Measurements from ENCODE around the gene IL17F.
"Not testable (repeated sequence)": the region's sequence is repeated elsewhere in the genome, so short reads cannot be mapped to it uniquely, and the experiment has no call there.

The IL17F gene

DNA sequence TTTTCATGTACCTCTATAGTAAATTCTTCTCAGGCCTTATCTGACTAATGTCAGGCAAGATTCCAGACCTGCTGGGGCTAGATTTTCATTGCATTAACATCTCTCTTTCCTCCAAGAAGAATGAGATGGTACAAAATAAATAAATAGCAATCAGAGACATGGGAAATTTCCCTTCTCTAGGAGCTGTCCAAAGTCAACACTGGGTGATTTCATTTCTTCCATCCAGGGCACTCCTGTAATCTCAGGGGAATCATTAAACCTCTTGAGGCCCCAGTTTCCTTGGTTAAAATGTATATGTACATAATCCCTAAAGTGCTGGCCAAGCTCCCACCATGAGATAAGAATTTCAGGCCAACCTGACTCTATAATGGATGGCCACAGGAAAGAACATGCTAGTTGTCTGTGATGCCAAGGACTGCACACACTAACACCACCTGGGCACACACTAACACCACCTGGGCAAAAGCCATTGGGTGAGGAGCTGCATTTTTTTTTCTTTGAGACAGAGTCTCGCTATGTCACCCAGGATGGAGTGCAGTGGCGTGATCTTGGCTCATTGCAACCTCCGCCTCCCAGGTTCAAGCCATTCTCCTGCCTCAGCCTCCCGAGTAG is 912 bp downstream of the IL17F start:
- no peak for DNase-seq (ENCODE audit: low read depth)

- DNase-seq (ENCODE audit: low read depth): no peak
These were observed 2.5 kb downstream of the IL17F start for GRCh38 chr6:52241819-52242218.

GRCh38 chr6:52233975-52234823 is 10.1 kb downstream of the IL17F start:
- no peak for DNase-seq (ENCODE audit: low read depth)

DNA sequence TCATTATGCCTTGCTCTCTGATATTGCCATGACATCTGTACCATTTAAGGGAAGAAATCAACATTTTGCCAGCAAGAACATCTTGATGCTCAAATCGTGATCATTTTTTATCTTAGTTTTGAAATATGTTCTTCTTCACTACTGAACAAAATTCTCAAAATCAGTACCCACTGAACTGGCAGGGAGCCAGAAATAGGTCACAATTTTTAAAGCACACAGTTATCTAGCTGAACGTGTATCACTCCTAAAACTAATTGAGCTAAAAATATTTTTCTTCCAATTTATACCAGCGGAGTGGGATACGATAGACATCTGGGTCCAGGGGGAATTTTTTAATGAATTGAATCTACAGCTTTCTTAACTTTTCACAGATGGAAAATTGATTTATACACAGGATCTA is 11.3 kb downstream of the IL17F start:
- DNase-seq (ENCODE audit: low read depth): no peak

DNA sequence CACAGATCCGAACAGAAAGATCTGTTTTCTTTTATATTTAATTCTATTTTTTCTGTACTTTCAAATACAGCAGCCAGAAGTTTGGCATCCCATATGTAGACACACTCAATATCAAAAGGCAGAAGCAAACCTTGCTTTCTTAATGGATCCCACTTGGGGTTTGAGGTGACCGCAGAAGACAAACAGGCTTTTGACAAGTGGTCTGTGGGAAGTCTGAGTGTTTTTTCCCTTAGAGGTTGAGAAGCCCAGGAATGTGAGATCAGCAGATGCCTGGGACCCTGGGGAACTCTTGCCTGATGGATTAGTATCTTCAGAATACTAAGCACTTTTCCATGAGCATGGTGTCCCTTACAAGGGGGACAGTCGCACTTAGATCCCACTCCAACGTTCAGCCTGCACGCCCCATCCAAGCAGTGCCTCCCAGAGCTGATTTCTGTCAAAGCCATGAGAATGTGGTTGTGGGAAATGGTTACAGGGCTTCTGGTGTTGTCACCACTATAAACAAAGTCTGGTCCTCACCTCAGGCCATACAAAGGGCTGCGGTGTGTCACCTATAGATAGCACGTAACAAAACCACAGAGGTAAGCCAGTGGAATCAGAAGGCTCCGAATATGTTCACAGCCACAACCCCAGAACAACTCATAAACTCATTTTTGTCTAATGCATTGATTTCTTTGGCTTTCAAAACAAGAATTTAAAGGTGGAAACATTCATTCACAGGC is 12.7 kb downstream of the IL17F start:
- no peak for DNase-seq (ENCODE audit: low read depth)

DNA sequence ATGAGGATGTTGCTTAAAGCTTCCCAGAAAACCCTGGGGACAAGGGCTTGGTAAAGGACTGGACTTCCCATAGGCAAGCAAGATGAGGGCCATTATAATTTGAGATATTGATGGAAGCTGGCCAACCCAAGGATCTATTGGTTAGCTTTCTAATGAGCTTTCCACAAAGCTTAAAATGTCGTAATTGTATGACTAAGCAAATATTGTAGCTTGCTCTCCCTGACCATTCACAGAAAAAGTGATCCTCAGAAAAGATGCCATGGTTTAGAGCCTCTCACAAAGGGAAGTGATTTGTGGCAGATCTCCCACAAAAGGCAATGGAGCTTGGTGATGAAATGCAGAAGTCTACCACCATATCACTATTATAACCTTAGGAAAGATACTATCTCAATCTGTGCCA is 13.6 kb downstream of the IL17F start:
- DNase-seq (ENCODE audit: low read depth): no peak

DNA sequence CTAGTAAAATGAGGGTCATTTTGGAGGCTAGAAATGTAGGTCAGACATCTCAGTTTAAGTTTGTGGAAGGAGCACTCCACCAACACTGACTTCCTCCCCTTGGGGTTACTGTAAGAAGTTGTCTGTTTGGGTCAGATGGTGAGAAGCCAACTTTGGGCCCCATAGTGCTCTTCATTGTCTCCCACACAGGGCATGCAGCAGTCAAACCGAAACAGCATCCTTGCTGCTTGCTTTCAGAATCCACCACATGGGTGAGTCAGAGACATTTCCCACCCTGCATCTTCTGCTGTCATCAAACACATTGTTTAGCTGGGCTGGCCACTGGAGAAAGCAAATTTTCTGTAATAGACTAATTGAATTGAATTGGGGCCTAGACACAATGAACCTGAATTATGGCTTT is 16.8 kb downstream of the IL17F start:
- no peak for DNase-seq (ENCODE audit: low read depth)

DNA sequence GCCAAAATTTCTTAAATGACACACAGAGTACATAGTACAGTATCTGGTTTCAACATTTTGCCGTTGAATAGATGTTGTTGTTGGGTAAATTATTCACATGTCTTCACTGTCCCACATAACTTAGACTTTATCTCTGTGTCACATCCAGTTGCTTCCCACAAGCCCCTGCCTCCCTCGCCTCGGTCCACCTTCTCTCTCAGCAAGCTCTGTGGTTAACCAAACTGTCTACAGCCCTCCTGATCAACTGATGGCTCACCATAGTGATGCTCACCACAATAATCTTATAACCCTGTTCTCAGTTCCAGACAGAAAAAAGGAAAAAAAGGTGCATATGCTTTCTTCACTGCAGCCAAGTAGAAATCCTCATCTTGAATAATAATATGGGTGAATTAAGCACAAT is 23.0 kb downstream of the IL17F start:
- no peak for DNase-seq (ENCODE audit: low read depth)

GRCh38 chr6:52217761-52218160 is 26.5 kb downstream of the IL17F start:
- no peak for DNase-seq (ENCODE audit: low read depth)

- no peak for DNase-seq (ENCODE audit: low read depth)
These were observed 27.2 kb downstream of the IL17F start for GRCh38 chr6:52216932-52217575.

DNA sequence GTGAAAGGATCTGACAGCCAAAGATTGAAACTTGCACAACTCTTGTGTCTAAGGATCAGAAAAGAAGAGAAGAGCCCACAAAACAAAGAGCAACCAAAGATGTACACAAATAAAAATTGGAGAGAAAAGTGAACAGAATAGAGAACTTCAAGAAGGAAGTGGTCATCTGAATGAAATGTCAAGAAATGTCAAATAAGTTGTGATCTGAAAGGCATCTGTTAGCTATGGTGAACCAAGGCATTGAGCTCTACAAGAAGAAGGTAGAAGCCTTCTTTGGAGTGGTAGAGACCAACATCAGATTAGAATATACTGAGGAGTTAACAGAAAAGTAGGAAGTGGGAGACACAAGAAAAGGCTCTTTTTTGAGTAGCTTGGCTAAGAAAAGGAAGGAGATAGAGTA is 28.5 kb downstream of the IL17F start:
- no peak for DNase-seq (ENCODE audit: low read depth)

- DNase-seq (ENCODE audit: low read depth): no peak
These were observed 31.2 kb downstream of the IL17F start for GRCh38 chr6:52213127-52213526.

- no peak for DNase-seq (ENCODE audit: low read depth)
These were observed 34.1 kb downstream of the IL17F start for GRCh38 chr6:52210227-52210626.

DNA sequence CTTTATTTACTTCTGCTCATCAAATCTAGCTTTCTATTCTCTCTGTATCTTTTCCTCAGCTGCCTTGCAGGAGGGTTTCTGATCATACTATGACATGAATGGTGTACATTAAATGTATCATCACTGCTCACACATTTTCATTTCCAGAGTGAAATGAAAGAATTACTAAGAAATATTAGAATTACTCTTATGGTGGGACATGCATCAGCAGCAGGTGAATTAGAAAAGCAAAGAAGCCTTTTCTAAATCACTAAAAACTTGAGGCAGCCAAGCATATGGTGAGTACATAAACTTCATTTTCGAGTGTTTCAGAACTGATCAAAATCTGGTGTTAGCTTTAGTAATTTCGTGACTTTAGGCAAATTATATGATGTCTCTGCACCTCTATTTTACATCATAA is 34.5 kb downstream of the IL17F start:
- no peak for DNase-seq (ENCODE audit: low read depth)

- no peak for DNase-seq (ENCODE audit: low read depth)
These were observed 35.7 kb downstream of the IL17F start for GRCh38 chr6:52208612-52209011.

GRCh38 chr6:52207066-52207465 is 37.2 kb downstream of the IL17F start:
- DNase-seq (ENCODE audit: low read depth): no peak

DNA sequence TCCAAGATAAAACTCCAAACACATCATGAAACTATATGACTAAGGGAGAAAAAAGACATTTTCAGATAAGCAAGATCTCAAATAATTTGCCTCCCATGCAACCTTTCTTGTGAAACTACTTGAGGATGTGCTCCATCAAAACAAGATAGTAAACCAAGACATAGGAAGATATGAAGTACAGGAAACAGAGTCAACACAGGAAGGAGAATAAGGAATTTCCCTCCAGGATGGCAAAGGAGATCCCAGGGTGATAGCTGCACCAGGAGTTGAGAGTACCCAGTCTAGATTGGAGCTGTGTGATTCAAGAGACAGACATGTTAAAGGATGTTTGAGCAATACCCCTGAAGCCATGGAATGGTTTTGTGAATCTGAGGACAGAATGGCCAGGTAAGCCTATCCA is 42.8 kb downstream of the IL17F start:
- DNase-seq (ENCODE audit: low read depth): no peak

DNA sequence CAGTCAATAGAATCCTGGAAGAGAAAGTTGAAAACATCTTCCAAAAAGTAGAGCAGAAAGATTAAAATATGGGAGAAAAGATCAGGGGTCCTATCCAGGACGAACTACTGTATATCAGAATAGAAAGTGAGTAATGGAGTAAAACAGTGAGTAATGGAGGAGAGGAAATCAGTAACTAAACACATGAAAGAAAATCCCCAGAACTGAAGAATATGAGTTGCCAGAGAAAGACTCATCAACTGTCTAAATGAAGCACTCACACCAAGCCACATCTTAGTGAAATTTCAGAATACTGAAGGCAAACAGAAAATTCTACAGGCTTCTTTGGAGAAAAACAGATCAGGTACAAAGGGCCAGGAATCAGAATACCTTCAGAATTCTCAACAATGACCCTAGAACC is 43.3 kb downstream of the IL17F start:
- no peak for DNase-seq (ENCODE audit: low read depth)

- not testable (repeated sequence) for DNase-seq (ENCODE audit: low read depth)
These were observed 44.2 kb downstream of the IL17F start for GRCh38 chr6:52200088-52200487.

DNA sequence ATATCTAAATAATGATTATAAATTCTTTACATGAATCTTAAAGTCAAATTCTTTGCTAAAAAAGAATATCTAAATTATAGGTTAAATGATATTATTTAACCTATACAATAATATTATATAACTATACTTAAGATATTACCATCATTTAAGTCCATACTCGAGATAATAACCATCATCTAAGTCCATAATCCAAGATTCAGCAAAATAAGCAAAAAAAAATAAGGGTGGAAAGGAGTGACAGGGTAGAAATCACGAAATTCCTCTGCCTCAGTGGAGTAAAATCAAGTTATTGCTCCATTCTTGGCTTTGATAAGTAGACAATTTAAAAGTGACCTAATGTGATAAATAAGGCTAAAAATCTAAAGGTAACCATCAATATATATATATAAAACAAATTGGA is 48.4 kb downstream of the IL17F start:
- DNase-seq (ENCODE audit: low read depth): no peak

- no peak for DNase-seq (ENCODE audit: low read depth)
These were observed 52.5 kb downstream of the IL17F start for GRCh38 chr6:52191824-52192223.

DNA sequence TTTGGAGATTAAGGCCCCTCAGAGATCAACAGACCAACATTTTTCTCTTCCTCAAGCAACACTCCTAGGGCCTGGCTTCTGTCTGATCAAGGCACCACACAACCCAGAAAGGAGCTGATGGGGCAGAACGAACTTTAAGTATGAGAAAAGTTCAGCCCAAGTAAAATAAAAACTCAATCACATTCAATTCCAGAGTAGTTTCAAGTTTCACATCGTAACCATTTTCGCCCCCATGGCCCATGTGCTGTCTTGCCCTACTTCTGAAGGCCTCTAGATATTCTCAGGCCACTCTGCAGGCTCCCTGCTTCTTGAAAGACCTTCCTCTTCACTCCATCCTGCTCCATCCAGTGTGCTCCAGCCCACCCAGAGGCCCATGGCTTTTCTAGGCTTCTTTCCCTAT is 53.9 kb downstream of the IL17F start:
- DNase-seq (ENCODE audit: low read depth): no peak

GRCh38 chr6:52189974-52190373 is 54.3 kb downstream of the IL17F start:
- no peak for DNase-seq (ENCODE audit: low read depth)

Data from activated T-cell treated with anti-CD3 and anti-CD28 coated beads for 1 hour (primary cell).